ENCODE results near the gene LYZL2.

DNA sequence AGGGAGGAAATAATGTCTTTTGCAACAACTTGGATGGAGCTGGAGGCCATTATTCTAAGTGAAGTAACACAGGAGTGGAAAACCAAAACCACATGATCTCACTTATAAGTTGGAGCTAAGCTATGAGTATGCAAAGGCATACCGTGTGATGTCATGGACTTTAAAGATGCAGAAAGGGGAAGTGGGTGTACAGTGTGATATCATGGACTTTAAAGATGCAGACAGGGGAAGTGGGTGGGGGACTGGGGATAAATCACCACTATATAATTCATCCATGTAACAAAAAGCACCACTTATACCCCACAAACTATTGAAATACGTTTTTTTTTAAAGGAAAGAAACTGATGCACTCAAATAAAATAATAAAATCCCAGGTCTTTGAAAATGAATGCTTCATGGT is 29.5 kb downstream of the LYZL2 start:
- TF ChIP-seq, protein P1, sequence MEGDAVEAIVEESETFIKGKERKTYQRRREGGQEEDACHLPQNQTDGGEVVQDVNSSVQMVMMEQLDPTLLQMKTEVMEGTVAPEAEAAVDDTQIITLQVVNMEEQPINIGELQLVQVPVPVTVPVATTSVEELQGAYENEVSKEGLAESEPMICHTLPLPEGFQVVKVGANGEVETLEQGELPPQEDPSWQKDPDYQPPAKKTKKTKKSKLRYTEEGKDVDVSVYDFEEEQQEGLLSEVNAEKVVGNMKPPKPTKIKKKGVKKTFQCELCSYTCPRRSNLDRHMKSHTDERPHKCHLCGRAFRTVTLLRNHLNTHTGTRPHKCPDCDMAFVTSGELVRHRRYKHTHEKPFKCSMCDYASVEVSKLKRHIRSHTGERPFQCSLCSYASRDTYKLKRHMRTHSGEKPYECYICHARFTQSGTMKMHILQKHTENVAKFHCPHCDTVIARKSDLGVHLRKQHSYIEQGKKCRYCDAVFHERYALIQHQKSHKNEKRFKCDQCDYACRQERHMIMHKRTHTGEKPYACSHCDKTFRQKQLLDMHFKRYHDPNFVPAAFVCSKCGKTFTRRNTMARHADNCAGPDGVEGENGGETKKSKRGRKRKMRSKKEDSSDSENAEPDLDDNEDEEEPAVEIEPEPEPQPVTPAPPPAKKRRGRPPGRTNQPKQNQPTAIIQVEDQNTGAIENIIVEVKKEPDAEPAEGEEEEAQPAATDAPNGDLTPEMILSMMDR (IDR thresholded peaks at IDR 0.05) = no peak
- no peak for TF ChIP-seq POLR2A (IDR thresholded peaks at IDR 0.05; ENCODE audit: low read depth)
- TF ChIP-seq EP300 (IDR thresholded peaks at IDR 0.05) = no peak
